ENCODE measurements around the gene BMP7.
"Not testable (repeated sequence)": the region's sequence is repeated elsewhere in the genome, so short reads cannot be mapped to it uniquely, and the experiment has no call there.

The BMP7 gene

DNA sequence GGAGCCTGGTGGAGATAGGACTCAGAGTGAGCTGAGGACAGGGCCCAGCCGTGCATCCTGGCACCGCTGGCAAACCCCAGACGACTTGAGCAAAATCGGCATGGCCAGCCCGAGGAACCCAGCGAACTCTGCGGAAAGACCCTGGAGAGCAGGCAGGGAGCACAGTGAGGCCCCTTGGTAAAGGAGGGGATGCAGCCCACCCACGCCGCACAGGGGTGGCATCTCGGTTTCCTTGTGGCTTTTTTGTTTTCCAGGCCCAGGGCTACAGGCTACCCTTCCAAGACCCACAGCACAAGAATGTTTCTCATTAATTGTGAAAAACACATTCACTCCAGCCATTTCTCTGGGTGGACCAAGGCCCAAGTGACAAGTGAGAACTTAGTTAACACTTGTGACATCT is 71.4 kb downstream of the BMP7 start:
- no peak for DNase-seq (ENCODE audit: low read depth)
- TF ChIP-seq, protein P1, sequence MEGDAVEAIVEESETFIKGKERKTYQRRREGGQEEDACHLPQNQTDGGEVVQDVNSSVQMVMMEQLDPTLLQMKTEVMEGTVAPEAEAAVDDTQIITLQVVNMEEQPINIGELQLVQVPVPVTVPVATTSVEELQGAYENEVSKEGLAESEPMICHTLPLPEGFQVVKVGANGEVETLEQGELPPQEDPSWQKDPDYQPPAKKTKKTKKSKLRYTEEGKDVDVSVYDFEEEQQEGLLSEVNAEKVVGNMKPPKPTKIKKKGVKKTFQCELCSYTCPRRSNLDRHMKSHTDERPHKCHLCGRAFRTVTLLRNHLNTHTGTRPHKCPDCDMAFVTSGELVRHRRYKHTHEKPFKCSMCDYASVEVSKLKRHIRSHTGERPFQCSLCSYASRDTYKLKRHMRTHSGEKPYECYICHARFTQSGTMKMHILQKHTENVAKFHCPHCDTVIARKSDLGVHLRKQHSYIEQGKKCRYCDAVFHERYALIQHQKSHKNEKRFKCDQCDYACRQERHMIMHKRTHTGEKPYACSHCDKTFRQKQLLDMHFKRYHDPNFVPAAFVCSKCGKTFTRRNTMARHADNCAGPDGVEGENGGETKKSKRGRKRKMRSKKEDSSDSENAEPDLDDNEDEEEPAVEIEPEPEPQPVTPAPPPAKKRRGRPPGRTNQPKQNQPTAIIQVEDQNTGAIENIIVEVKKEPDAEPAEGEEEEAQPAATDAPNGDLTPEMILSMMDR (IDR thresholded peaks at IDR 0.05; ENCODE audit: insufficient read depth, low read depth, low read length, missing control alignments): no peak
- no peak overlapping the region for H3K4me3 ChIP-seq (ENCODE audit: low read depth, low read length)

GRCh38 chr20:57194154-57194553 is 72.3 kb downstream of the BMP7 start:
- no peak for DNase-seq (ENCODE audit: low read depth)
- TF ChIP-seq, protein P1 (IDR thresholded peaks at IDR 0.05; ENCODE audit: insufficient read depth, low read depth, low read length, missing control alignments): no peak
- H3K4me3 ChIP-seq (ENCODE audit: low read depth, low read length): no peak overlapping the region

DNA sequence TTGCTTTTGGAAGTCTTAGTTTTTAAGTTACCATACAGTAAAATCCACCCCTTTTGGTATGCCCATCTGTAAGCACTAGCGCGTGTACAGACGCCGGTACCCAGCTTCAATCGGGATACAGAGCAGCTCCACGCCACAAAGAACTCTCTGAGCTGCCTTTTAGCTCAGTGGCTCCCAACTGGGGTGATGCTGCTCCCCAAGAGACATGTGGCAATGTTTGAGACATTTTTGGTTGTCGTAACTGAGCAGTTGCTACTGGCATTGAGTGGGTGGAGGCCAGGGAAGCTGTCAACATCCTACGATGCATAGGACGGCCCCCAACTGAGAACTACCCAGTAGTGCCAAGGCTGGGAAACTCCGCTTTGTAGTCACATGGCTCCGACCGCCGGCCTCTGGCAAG is 73.3 kb downstream of the BMP7 start:
- TF ChIP-seq, protein P1 (IDR thresholded peaks at IDR 0.05; ENCODE audit: insufficient read depth, low read depth, low read length, missing control alignments): no peak
- no peak for DNase-seq (ENCODE audit: low read depth)
- no peak overlapping the region for H3K4me3 ChIP-seq (ENCODE audit: low read depth, low read length)

DNA sequence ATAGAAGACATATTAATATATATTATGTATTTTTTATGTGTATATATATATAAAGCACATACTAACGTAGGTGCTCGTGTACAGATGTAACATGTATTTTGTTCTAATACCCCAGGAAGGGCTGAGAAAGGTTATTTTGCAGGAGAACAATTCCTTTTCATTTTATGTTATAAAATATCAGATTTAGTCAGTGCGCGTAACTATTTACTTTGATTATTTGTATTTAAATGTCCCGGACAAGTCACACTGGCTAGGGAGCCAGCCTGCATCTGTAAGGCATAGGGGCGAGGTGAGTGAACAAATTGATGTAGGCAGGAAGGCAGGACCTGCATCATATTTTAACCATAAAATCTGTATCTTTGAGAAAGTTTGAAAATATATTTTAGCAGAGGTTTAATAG is 74.1 kb downstream of the BMP7 start:
- H3K4me3 ChIP-seq (ENCODE audit: low read depth, low read length): no peak overlapping the region
- TF ChIP-seq, protein P1 (IDR thresholded peaks at IDR 0.05; ENCODE audit: insufficient read depth, low read depth, low read length, missing control alignments): no peak

DNA sequence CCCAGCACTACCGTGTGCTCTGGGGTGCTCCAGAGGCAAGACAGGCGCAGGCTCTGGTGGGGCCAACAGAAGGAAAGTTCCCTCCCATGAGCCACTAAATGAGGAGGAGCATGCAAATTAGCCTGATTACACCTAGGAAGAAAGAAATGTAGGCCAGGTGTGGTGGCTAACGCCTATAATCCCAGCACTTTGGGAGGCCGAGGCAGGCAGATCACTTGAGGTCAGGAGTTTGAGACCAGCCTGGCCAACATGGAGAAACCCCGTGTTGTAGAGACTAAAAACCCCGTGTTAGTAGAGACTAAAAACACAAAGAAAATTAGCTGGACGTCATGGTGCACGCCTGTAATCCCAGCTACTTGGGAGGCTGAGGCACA is 75.2 kb downstream of the BMP7 start:
- not testable (repeated sequence) for DNase-seq (ENCODE audit: low read depth); H3K4me3 ChIP-seq (ENCODE audit: low read depth, low read length)

More for the DNA sequence above, 74.1 kb downstream of the BMP7 start:
- no peak for DNase-seq (ENCODE audit: low read depth)

DNA sequence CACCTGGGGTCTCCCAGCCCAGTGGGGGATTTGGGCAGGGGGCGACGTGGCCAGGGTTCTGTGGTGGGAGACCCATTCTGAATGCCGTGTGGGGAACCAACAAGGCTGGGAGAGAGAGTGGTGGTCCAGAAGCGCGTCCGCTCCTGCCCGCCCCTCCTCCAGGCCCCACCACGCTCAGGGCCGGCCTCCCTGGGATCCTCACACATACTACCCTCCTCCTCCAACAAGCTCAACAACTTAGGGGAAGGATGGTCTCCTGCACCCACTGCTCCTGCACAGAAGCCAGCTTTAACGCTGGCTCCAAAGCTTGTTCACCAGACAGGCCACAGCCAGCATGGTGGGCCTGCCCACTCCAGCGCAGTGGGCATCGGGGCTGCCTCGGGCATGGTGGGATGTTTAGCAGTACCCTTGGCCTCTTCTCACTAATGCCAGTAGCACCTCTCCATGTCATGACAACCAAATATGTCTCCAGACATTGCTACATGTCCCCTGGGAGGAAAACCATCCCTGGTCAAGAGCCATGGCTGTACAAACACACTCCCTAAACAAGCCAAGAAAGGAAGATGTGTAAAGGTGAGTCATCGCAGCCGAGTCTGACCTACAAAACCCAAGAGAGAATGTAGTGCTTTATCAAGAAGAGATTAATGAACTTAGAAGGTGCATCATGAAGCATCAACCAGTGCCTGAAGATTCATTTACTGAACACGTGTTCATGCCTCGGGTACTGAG is 75.7 kb downstream of the BMP7 start:
- TF ChIP-seq, protein P1 (IDR thresholded peaks at IDR 0.05; ENCODE audit: insufficient read depth, low read depth, low read length, missing control alignments): no peak
- H3K4me3 ChIP-seq (ENCODE audit: low read depth, low read length): no peak overlapping the region
- DNase-seq (ENCODE audit: low read depth): no peak

GRCh38 chr20:57189713-57190112 is 76.7 kb downstream of the BMP7 start:
- H3K4me3 ChIP-seq (ENCODE audit: low read depth, low read length): no peak overlapping the region
- DNase-seq (ENCODE audit: low read depth): no peak
- TF ChIP-seq, protein P1 (IDR thresholded peaks at IDR 0.05; ENCODE audit: insufficient read depth, low read depth, low read length, missing control alignments): no peak

Data from GM12865 (cell line).